SU-DHL-6 (cell line): Measurements from ENCODE around the gene PRDX3.

Experiments
- CTCF ChIP-seq: fragments of 200-600 bp; sonication (generic); IDR thresholded peaks from one replicate; pipeline ENCODE4 v1.5.1; 2017; ENCODE audit warnings: antibody characterized with exemption, mild to moderate bottlenecking, low read length, moderate library complexity; ENCODE audit not compliant: insufficient read depth, poor library complexity, severe bottlenecking
- EZH2phosphoT487 ChIP-seq: fragments of 200-600 bp; sonication (generic), shearing (Covaris generic); conservative IDR thresholded peaks from 2 replicates; pipeline ENCODE4 v1.6.1; 2018; ENCODE audit warnings: mild to moderate bottlenecking, antibody characterized with exemption, low read length, moderate library complexity, mixed read lengths

- no peak for TF ChIP-seq CTCF
- TF ChIP-seq EZH2phosphoT487: no peak
These were observed 29.5 kb downstream of the PRDX3 start for GRCh38 chr10:119149157-119149556.
